BLaER1 treated with 17β-estradiol and CSF1 and Interleukin-3, amounts not matched to agents 10 nM and 100 nM (cell line): ENCODE data around the gene MTRF1L.
"Not testable (repeated sequence)": the region's sequence is repeated elsewhere in the genome, so short reads cannot be mapped to it uniquely, and the experiment has no call there.

ENCODE experiments used
- H3K27ac ChIP-seq, 11 experiments: shearing (Covaris generic); formaldehyde crosslinking; 2 replicates each; pipeline ENCODE4 v1.8.1; 2022
- H3K27me3 ChIP-seq, 11 experiments: shearing (Covaris generic); formaldehyde crosslinking; 2 replicates each; pipeline ENCODE4 v1.8.1; 2022
- H3K36me3 ChIP-seq, 11 experiments: shearing (Covaris generic); formaldehyde crosslinking; 2 replicates each; pipeline ENCODE4 v1.8.1; 2022
- H3K4me1 ChIP-seq, 10 experiments: shearing (Covaris generic); formaldehyde crosslinking; 2 replicates each; pipeline ENCODE4 v1.8.1; 2022
- H3K4me2 ChIP-seq, 11 experiments: shearing (Covaris generic); formaldehyde crosslinking; 2 replicates each; pipeline ENCODE4 v1.8.1; 2022
- H3K4me3 ChIP-seq, 10 experiments: shearing (Covaris generic); formaldehyde crosslinking; 2 replicates each; pipeline ENCODE4 v1.8.1; 2022
- H3K9ac ChIP-seq, 11 experiments: shearing (Covaris generic); formaldehyde crosslinking; 2 replicates each; pipeline ENCODE4 v1.8.1; 2022
- H3K9me3 ChIP-seq, 11 experiments: shearing (Covaris generic); formaldehyde crosslinking; replicated peaks in 1 of 11; 2 replicates each; pipeline ENCODE4 v1.8.1; 2022
- H4K20me1 ChIP-seq, 11 experiments: shearing (Covaris generic); formaldehyde crosslinking; 2 replicates each; pipeline ENCODE4 v1.8.1; 2022
- Cebpa-rat ChIP-seq, 11 experiments: shearing (Covaris generic); IDR thresholded peaks; 2 replicates each; pipeline ENCODE4 v1.8.1; 2022

Gene MTRF1L

GRCh38 chr6:152993431-152993830 lies 9.1 kb downstream of the MTRF1L start:
- H3K9ac ChIP-seq = no peak overlapping the region
- H3K9me3 ChIP-seq = no peaks in the 10 kb centered on the region
- peaks cover 15 to 76% (median 42%) of the 10 kb centered on the region in 11 experiments; a peak in 17 of 22 replicates for H4K20me1 ChIP-seq
- H3K4me3 ChIP-seq = no peak overlapping the region
- peaks cover 0 to 15% (median 4%) of the 10 kb centered on the region in 10 experiments; a peak in 11 of 20 replicates for H3K4me1 ChIP-seq
- H3K27me3 ChIP-seq = no peaks in the 10 kb centered on the region
- H3K4me2 ChIP-seq = no peak overlapping the region
- H3K27ac ChIP-seq = no peak overlapping the region
- H3K36me3 ChIP-seq = peaks cover 81 to 88% (median 85%) of the 10 kb centered on the region in 11 experiments
- TF ChIP-seq Cebpa-rat (IDR thresholded peaks at IDR 0.05) = no peak

- peaks cover 19 to 45% (median 38%) of the 10 kb centered on the region in 11 experiments for H3K36me3 ChIP-seq
- no peak overlapping the region for H3K9ac ChIP-seq
- H3K4me3 ChIP-seq = no peak overlapping the region
- TF ChIP-seq Cebpa-rat (IDR thresholded peaks at IDR 0.05) = no peak
- no peaks in the 10 kb centered on the region for H3K9me3 ChIP-seq
- peaks cover 9 to 44% (median 15%) of the 10 kb centered on the region in 11 experiments; a peak in 20 of 22 replicates for H4K20me1 ChIP-seq
- no peak overlapping the region for H3K4me2 ChIP-seq
- peaks cover 17 to 37% (median 21%) of the 10 kb centered on the region in 10 experiments for H3K4me1 ChIP-seq
- no peak overlapping the region for H3K27ac ChIP-seq
- H3K27me3 ChIP-seq = no peaks in the 10 kb centered on the region
Observed at GRCh38 chr6:152986978-152987377, 15.5 kb downstream of the MTRF1L start.

- H3K27me3 ChIP-seq, H3K9me3 ChIP-seq: not testable (repeated sequence)
- H3K4me3 ChIP-seq = peak overlapping the region in 8 of 10 experiments; percentile 89 to 100 (median 100); a peak in 9 of 20 replicates
- peaks cover 5 to 38% (median 23%) of the 10 kb centered on the region in 11 experiments; a peak in 21 of 22 replicates for H3K36me3 ChIP-seq
- H3K4me2 ChIP-seq = peak overlapping the region; percentile 79 to 95 (median 93); a peak in 21 of 22 replicates
- peaks cover 24 to 37% (median 30%) of the 10 kb centered on the region in 10 experiments for H3K4me1 ChIP-seq
- peak overlapping the region in 8 of 11 experiments; percentile 86 to 97 (median 95); a peak in 11 of 22 replicates for H3K27ac ChIP-seq
- peaks cover 16 to 50% (median 28%) of the 10 kb centered on the region in 11 experiments for H4K20me1 ChIP-seq
- peak overlapping the region in 9 of 11 experiments; percentile 80 to 96 (median 91); a peak in 15 of 22 replicates for H3K9ac ChIP-seq
Observed at GRCh38 chr6:152985300-152985699, 17.2 kb downstream of the MTRF1L start.

GRCh38 chr6:152984513-152984872 lies 18.0 kb downstream of the MTRF1L start:
- Histone ChIP-seq H3K4me1 (peaks cover 32 to 45% (median 38%) of the 10 kb centered on the region in 10 experiments), H3K4me3 (peak overlapping the region; percentile 89 to 100 (median 98)), H3K27me3 (no peaks in the 10 kb centered on the region), H3K4me2 (peak overlapping the region; percentile 79 to 95 (median 93)), H3K36me3 (peaks cover 0 to 39% (median 18%) of the 10 kb centered on the region in 11 experiments; a peak in 14 of 22 replicates), H3K9me3 (no peaks in the 10 kb centered on the region), H3K9ac (peak overlapping the region; percentile 77 to 96 (median 91)), H3K27ac (peak overlapping the region; percentile 35 to 97 (median 95); a peak in 21 of 22 replicates), H4K20me1 (peaks cover 16 to 56% (median 34%) of the 10 kb centered on the region in 11 experiments)
- no peak for TF ChIP-seq Cebpa-rat (IDR thresholded peaks at IDR 0.05)

GRCh38 chr6:152983637-152984512 lies 18.6 kb downstream of the MTRF1L start:
- Histone ChIP-seq H4K20me1 (peaks cover 16 to 62% (median 40%) of the 10 kb centered on the region in 11 experiments), H3K4me1 (peaks cover 36 to 51% (median 44%) of the 10 kb centered on the region in 10 experiments), H3K27me3 (no peaks in the 10 kb centered on the region), H3K36me3 (peaks cover 0 to 45% (median 25%) of the 10 kb centered on the region in 11 experiments; a peak in 14 of 22 replicates), H3K4me3 (peak overlapping the region; percentile 89 to 100 (median 98)), H3K9me3 (no peaks in the 10 kb centered on the region), H3K27ac (peak overlapping the region; percentile 64 to 97 (median 95); a peak in 21 of 22 replicates), H3K9ac (peak overlapping the region; percentile 77 to 96 (median 91)), H3K4me2 (peak overlapping the region; percentile 79 to 95 (median 93))
- no peak for TF ChIP-seq Cebpa-rat (IDR thresholded peaks at IDR 0.05)

- Histone ChIP-seq H3K27ac (peak within 1 kb of the TSS; percentile 64 to 97 (median 95); a peak in 21 of 22 replicates), H3K36me3 (peaks cover 0 to 53% (median 31%) of the 10 kb centered on the region in 11 experiments; a peak in 15 of 22 replicates), H3K9ac (peak within 1 kb of the TSS; percentile 78 to 96 (median 91)), H3K4me1 (peaks cover 42 to 57% (median 49%) of the 10 kb centered on the region in 10 experiments), H3K4me2 (peak within 1 kb of the TSS; percentile 85 to 98 (median 95)), H3K27me3 (no peaks in the 10 kb centered on the region), H3K9me3 (no peaks in the 10 kb centered on the region), H3K4me3 (peak within 1 kb of the TSS; percentile 89 to 100 (median 98)), H4K20me1 (peaks cover 16 to 69% (median 47%) of the 10 kb centered on the region in 11 experiments)
- no peak for TF ChIP-seq Cebpa-rat (IDR thresholded peaks at IDR 0.05)
Observed at GRCh38 chr6:152982904-152983636, 19.4 kb downstream of the MTRF1L start, which contains the start of gene FBXO5. Gene FBXO5, minus strand, starts transcription at chr6:152983041. Its CDS starts 82 bp downstream, at chr6:152982959.

- peak overlapping the region; percentile 74 to 96 (median 91) for H3K9ac ChIP-seq
- H3K4me1 ChIP-seq = peaks cover 47 to 65% (median 57%) of the 10 kb centered on the region in 10 experiments
- H3K27me3 ChIP-seq = no peaks in the 10 kb centered on the region
- H3K27ac ChIP-seq = peak overlapping the region in 10 of 11 experiments; percentile 44 to 97 (median 94); a peak in 19 of 22 replicates
- peaks cover 0 to 60% (median 39%) of the 10 kb centered on the region in 11 experiments; a peak in 17 of 22 replicates for H3K36me3 ChIP-seq
- peaks cover 16 to 77% (median 55%) of the 10 kb centered on the region in 11 experiments for H4K20me1 ChIP-seq
- peak overlapping the region; percentile 74 to 98 (median 84) for H3K4me2 ChIP-seq
- H3K4me3 ChIP-seq = peak overlapping the region; percentile 89 to 100 (median 98)
- no peaks in the 10 kb centered on the region for H3K9me3 ChIP-seq
- TF ChIP-seq Cebpa-rat (IDR thresholded peaks at IDR 0.05) = no peak
Observed at GRCh38 chr6:152981989-152982903, 20.3 kb downstream of the MTRF1L start.
